HG03135 (cell line): ENCODE data around the gene CHTOP.

ENCODE experiments used
- ATAC-seq: cut with Tn5 transposase; IDR thresholded peaks from one replicate; pipeline ENCODE4 v1.9.1; 2021; ENCODE audit warnings: mild to moderate bottlenecking, moderate library complexity; ENCODE audit not compliant: unreplicated experiment

The CHTOP gene

DNA sequence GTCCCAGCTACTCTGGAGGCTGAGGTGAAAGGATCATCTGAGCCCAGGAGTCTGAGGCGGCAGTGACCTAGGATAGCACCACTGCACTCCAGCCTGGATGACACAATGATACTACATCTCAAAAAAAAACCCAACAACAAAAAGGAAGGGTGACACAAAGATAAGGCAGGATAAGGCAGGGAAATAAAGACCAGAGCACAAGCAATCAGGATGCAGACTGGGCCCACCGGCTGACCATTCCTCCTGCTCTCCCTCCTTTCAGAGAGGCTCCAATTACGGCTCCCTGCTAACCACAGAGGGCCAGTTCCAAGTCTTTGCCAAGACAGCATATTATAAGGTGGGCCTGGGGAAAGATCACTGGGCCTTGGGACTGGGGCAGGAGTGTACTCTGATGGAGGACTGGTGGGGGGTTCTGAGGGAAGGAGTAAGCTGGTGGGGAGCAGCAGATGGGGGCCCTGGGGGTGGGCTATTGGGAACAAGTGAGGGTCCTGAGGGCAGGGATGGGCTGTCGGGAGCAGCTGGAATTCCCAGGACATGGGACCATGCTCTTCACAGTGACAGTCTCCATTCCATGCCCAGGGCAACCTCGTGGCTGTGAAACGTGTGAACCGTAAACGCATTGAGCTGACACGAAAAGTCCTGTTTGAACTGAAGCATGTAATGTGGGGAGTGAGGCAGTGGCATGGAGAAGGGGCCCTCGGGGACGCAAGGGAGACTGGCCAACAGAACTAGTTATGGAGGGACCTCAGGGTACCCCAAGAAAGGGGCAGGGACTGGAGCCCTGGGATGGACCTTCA, 51.9 kb downstream of the CHTOP start:
- no peak for ATAC-seq

DNA sequence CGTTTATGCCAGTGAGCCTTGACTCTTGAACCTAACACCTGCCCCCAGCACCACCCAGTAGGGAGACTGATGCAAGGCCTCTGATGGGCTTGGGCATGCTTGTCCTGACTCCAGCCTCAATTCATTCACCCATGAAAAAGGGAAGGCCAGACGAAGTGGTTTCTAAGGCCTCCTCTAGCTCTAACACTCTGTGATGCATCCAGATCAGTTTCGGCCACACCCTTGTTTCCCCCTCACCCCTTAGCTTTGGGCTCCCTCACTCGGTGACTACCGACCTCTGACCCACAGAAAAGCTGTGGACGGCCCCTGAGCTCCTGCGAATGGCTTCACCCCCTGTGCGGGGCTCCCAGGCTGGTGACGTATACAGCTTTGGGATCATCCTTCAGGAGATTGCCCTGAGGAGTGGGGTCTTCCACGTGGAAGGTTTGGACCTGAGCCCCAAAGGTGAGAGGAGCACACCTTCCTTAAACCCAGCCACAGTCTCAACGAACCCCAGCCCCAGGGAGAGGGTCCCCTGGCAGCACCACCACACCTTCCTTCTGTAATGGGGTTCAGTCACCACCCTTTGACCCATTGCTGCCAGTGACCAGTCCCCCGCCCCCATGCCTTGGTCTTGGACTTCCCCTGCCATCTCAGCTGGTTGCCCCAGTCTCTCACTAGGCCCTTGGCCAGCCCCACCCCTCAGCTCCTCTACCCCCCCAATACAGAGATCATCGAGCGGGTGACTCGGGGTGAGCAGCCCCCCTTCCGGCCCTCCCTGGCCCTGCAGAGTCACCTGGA, 53.7 kb downstream of the CHTOP start:
- no peak for ATAC-seq

DNA sequence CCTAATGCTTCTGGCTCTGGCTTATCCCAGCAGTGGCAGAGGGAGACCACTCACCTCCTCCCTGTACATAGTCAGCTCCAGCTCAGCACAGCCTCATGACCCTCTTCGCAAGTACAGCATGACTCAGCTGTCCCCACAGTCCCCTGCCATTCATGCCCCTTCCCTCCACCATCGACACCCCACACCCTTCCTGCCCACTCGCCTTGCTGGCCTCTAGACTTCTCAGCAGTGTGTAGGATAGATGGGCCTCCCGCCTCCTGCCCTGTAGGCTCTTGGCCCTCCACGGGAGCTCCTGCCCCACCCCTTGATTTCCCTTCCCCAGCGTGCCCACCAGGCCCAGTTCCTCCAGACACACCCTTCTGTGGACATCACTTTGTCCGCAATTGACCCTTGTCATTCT, 54.4 kb downstream of the CHTOP start:
- no peak for ATAC-seq

DNA sequence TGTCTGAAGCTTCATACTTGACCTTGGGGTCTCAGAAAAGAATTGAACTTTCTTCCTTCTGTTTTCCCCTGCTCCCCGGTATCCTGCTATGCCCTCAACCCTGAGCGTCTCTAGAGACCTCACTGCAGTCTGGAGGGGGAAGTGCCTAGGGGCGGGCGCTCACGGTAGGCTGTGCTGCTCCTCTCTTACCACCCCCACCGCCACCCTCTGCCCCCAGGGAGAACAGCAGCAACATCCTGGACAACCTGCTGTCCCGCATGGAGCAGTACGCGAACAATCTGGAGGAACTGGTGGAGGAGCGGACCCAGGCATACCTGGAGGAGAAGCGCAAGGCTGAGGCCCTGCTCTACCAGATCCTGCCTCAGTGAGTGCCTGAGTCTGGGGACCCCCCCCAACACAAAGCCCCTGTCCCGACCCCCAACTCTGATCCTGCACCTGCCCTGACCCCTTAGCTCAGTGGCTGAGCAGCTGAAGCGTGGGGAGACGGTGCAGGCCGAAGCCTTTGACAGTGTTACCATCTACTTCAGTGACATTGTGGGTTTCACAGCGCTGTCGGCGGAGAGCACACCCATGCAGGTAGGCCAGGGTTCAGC, 55.0 kb downstream of the CHTOP start:
- no peak for ATAC-seq

DNA sequence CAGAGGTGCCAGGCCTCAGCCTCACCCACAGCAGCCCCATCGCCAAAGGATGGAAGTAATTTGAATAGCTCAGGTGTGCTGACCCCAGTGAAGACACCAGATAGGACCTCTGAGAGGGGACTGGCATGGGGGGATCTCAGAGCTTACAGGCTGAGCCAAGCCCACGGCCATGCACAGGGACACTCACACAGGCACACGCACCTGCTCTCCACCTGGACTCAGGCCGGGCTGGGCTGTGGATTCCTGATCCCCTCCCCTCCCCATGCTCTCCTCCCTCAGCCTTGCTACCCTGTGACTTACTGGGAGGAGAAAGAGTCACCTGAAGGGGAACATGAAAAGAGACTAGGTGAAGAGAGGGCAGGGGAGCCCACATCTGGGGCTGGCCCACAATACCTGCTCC, 59.6 kb downstream of the CHTOP start:
- ATAC-seq, result no peak
